ENCODE measurements around the gene HBM.
"Not testable (repeated sequence)": the region's sequence is repeated elsewhere in the genome, so short reads cannot be mapped to it uniquely, and the experiment has no call there.

HBM gene

GRCh38 chr16:175011-175949, 9.5 kb downstream of the HBM start:
- no peak for DNase-seq (ENCODE audit: low read depth)
- TF ChIP-seq CTCF (conservative IDR thresholded peaks at IDR 0.05; ENCODE audit: low read depth, low read length): no peak
- H3K4me3 ChIP-seq (ENCODE audit: low read length): no peak overlapping the region

- DNase-seq (ENCODE audit: low read depth); H3K4me3 ChIP-seq (ENCODE audit: low read length): not testable (repeated sequence)
These were observed 10.2 kb downstream of the HBM start for GRCh38 chr16:176006-176405.

- H3K4me3 ChIP-seq (ENCODE audit: low read length); DNase-seq (ENCODE audit: low read depth): not testable (repeated sequence)
These were observed 11.0 kb downstream of the HBM start, which contains the start of gene HBA1 for GRCh38 chr16:176477-177382. TSS of gene HBA1 (plus strand) at chr16:176680. CDS start at chr16:176717, 37 bp downstream.

GRCh38 chr16:177394-177822, 11.6 kb downstream of the HBM start:
- TF ChIP-seq CTCF (conservative IDR thresholded peaks at IDR 0.05; ENCODE audit: low read depth, low read length): no peak
- H3K4me3 ChIP-seq (ENCODE audit: low read length): no peak overlapping the region
- DNase-seq (ENCODE audit: low read depth): no peak

- DNase-seq (ENCODE audit: low read depth): no peak
- TF ChIP-seq CTCF (conservative IDR thresholded peaks at IDR 0.05; ENCODE audit: low read depth, low read length): no peak
- H3K4me3 ChIP-seq (ENCODE audit: low read length): no peak overlapping the region
These were observed 12.3 kb downstream of the HBM start for GRCh38 chr16:177981-178667.

GRCh38 chr16:178668-179015, 12.9 kb downstream of the HBM start:
- no peak for TF ChIP-seq CTCF (conservative IDR thresholded peaks at IDR 0.05; ENCODE audit: low read depth, low read length)
- DNase-seq (ENCODE audit: low read depth): no peak
- H3K4me3 ChIP-seq (ENCODE audit: low read length): no peak overlapping the region

- no peak overlapping the region for H3K4me3 ChIP-seq (ENCODE audit: low read length)
- DNase-seq (ENCODE audit: low read depth): no peak
- TF ChIP-seq CTCF (conservative IDR thresholded peaks at IDR 0.05; ENCODE audit: low read depth, low read length): no peak
These were observed 13.7 kb downstream of the HBM start for GRCh38 chr16:179211-180092.

Data from retinal pigment epithelial cell (primary cell).